Suprapubic skin (tissue), 3 donors: Measurements from ENCODE around the gene OTULINL.

Experiments
- POLR2A ChIP-seq, 2 donors: fragments of 450-650 bp; IDR thresholded peaks; one replicate each; pipeline ENCODE4 v1.6.1; 2017; ENCODE audit warnings: antibody characterized with exemption in 2 of 2, mild to moderate bottlenecking in 2 of 2, moderate library complexity in 2 of 2
- TF ChIP-seq, protein P1 (sequence below), 2 donors: fragments of 200-600 bp in 1 of 2; fragments of 450-650 bp in 1 of 2; sonication (generic) in 1 of 2; IDR thresholded peaks; one replicate each; pipeline ENCODE4 v1.5.1; 2016 to 2019; ENCODE audit warnings: antibody characterized with exemption in 2 of 2, mild to moderate bottlenecking in 1 of 2, moderate library complexity in 1 of 2

DNA sequence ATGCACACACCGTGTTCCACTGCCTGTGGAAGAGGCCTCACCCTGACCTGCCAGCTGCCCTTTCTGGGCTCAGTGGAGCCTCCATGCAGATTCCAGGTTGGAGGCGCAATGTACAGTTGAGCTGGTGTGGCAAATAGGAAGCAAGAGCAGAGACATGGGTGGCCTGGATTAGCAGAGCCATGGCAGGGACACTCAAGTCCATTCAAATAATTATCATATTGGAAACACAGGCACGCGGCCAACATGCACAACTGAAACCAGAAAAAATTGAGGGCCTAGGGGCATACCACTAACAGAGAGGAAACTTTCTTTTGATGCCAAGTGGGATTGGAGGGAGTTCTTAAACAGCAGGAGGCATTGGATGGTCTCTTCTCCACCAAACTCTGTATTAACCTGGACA, 35.8 kb downstream of the OTULINL start:
- TF ChIP-seq, protein P1, sequence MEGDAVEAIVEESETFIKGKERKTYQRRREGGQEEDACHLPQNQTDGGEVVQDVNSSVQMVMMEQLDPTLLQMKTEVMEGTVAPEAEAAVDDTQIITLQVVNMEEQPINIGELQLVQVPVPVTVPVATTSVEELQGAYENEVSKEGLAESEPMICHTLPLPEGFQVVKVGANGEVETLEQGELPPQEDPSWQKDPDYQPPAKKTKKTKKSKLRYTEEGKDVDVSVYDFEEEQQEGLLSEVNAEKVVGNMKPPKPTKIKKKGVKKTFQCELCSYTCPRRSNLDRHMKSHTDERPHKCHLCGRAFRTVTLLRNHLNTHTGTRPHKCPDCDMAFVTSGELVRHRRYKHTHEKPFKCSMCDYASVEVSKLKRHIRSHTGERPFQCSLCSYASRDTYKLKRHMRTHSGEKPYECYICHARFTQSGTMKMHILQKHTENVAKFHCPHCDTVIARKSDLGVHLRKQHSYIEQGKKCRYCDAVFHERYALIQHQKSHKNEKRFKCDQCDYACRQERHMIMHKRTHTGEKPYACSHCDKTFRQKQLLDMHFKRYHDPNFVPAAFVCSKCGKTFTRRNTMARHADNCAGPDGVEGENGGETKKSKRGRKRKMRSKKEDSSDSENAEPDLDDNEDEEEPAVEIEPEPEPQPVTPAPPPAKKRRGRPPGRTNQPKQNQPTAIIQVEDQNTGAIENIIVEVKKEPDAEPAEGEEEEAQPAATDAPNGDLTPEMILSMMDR (IDR thresholded peaks at IDR 0.05) = no peak
- no peak for TF ChIP-seq POLR2A (IDR thresholded peaks at IDR 0.05)
